NCI-H128 (cell line): ENCODE results near the gene SNED1.

Source experiments
- DNase-seq: peaks from one replicate; lab custom pipeline; 2025; ENCODE audit not compliant: unreplicated experiment; lab: John Stamatoyannopoulos, UW

Gene SNED1

GRCh38 chr2:241003830-241004564 is 5.6 kb downstream of the SNED1 start:
- DNase-seq = no peak

GRCh38 chr2:241005569-241005968 is 7.2 kb downstream of the SNED1 start:
- no peak for DNase-seq

GRCh38 chr2:241006412-241006811 is 8.0 kb downstream of the SNED1 start:
- no peak for DNase-seq

- DNase-seq = no peak
These were observed 8.7 kb downstream of the SNED1 start for GRCh38 chr2:241007111-241007510.

- no peak for DNase-seq
These were observed 9.7 kb downstream of the SNED1 start for GRCh38 chr2:241007880-241008710.

- DNase-seq = no peak
These were observed 10.3 kb downstream of the SNED1 start for GRCh38 chr2:241008711-241009121.

GRCh38 chr2:241009191-241009590 is 10.8 kb downstream of the SNED1 start:
- no peak for DNase-seq

GRCh38 chr2:241009601-241010530 is 11.4 kb downstream of the SNED1 start:
- DNase-seq = no peak

- no peak for DNase-seq
These were observed 12.3 kb downstream of the SNED1 start for GRCh38 chr2:241010531-241011295.

GRCh38 chr2:241011296-241011600 is 12.8 kb downstream of the SNED1 start:
- no peak for DNase-seq

- DNase-seq = no peak
These were observed 13.5 kb downstream of the SNED1 start for GRCh38 chr2:241011751-241012510.

GRCh38 chr2:241014224-241014623 is 15.8 kb downstream of the SNED1 start:
- DNase-seq = no peak

- DNase-seq = no peak
These were observed 16.3 kb downstream of the SNED1 start for GRCh38 chr2:241014764-241015163.

- DNase-seq = no peak
These were observed 17.0 kb downstream of the SNED1 start for GRCh38 chr2:241015439-241015838.

GRCh38 chr2:241017228-241017940 is 19.0 kb downstream of the SNED1 start:
- DNase-seq = no peak

- no peak for DNase-seq
These were observed 19.9 kb downstream of the SNED1 start for GRCh38 chr2:241018051-241018891.

GRCh38 chr2:241019441-241020139 is 21.2 kb downstream of the SNED1 start:
- no peak for DNase-seq

- no peak for DNase-seq
These were observed 21.8 kb downstream of the SNED1 start for GRCh38 chr2:241020201-241020600.
